Lower lobe of right lung (tissue), 2 donors: ENCODE results near the gene SERP2. TPM values are rescaled to one million over a fixed set of nuclear protein-coding genes. Genes with fewer than 3 reads are reported as not detected.

ENCODE experiments used
- ATAC-seq, 2 donors: fragments of 200-7000 bp; cut with Tn5 transposase; one replicate each; pipeline ENCODE4 v1.9.1; 2020 to 2022; ENCODE audit warnings: mild to moderate bottlenecking in 2 of 2, moderate library complexity in 2 of 2
- DNase-seq: peaks from one replicate; pipeline ENCODE4 v3.0.0-alpha.2; 2020
- H3K27ac ChIP-seq: fragments of 200-600 bp; one replicate; pipeline ENCODE4 v1.8.0; 2022
- H3K27me3 ChIP-seq: fragments of 200-600 bp; one replicate; pipeline ENCODE4 v1.8.0; 2022; ENCODE audit warnings: low read depth
- H3K36me3 ChIP-seq: fragments of 200-600 bp; one replicate; pipeline ENCODE4 v1.8.0; 2022; ENCODE audit warnings: mild to moderate bottlenecking
- H3K4me1 ChIP-seq: fragments of 200-600 bp; one replicate; pipeline ENCODE4 v1.8.0; 2022
- H3K4me3 ChIP-seq: fragments of 200-600 bp; one replicate; pipeline ENCODE4 v1.8.0; 2022; ENCODE audit warnings: mild to moderate bottlenecking
- H3K9me3 ChIP-seq: fragments of 200-600 bp; one replicate; pipeline ENCODE4 v1.8.0; 2022
- intact Hi-C: fragments of 100-400 bp; cut with DNase I; formaldehyde crosslinking; loops from one replicate; pipeline ENCODE4 v1.11.0; 2022
- total RNA-seq: library from RNA; stranded (reverse); fragmentation: NEBNext Ultra II Directional; extraction: Animal tissue kit (Norgen Biotek cat#: 25700); gene quantifications from one replicate; pipeline ENCODE4 v1.2.1, GENCODE V29; 2021
- TF ChIP-seq, protein P1 (sequence below): fragments of 200-600 bp; IDR thresholded peaks from one replicate; pipeline ENCODE4 v1.8.0; 2022; ENCODE audit warnings: antibody characterized with exemption, mild to moderate bottlenecking
- donor health status: DM: no; HTN: yes; CAD: no; lungs with severe emphysema.

Gene SERP2
- total RNA-seq, 1 donor from 2014 or later, result 3.7 TPM

DNA sequence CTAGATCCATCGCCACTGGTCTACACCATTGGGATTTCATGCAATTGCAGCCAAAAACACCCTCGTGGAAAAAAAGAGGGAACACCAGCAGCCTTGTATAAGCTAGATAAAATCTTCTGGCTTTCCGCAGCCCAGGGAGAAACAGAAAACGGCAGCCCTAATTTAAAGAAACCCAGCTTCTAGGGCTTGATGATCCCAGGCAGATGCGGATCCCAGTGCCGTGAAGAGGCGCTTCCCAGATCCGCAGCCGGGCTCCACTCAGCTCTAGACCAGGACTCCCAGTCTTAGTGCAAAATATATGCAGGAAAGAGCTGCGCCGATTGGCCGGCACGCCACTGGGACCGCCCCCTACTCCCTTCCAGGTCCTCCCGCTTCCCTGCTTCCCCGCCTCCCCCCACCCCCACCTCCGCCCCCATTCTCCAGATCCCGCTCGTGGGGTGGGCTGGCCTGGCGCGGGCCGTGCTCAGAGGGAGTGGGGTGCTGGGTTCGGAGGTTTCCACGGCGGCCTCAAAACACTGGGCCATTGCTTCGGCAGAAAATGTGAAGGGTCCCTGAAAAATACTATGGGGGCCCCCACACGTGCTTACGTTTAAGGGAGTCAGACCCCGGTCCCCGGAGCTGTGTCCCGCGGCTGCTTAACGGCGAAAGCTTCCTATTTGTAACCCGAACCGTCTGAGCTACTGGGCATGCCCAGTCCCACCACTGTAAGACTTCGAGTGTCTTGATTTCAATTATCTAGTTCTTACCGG is 63.1 kb downstream of the SERP2 start:
- ATAC-seq, result peak; percentile 91 to 94
- peaks cover 25% of the 10 kb centered on the region for H3K36me3 ChIP-seq
- DNase-seq, result peak; percentile 94
- no peaks in the 10 kb centered on the region for H3K27me3 ChIP-seq
- intact Hi-C loops, result loop anchor here (5.0 to 10.0 kb wide), 2 partner anchors 202 to 384 kb away; no protein-coding TSS in a partner anchor
- peak overlapping the region; percentile 81 for H3K4me3 ChIP-seq
- TF ChIP-seq, protein P1, sequence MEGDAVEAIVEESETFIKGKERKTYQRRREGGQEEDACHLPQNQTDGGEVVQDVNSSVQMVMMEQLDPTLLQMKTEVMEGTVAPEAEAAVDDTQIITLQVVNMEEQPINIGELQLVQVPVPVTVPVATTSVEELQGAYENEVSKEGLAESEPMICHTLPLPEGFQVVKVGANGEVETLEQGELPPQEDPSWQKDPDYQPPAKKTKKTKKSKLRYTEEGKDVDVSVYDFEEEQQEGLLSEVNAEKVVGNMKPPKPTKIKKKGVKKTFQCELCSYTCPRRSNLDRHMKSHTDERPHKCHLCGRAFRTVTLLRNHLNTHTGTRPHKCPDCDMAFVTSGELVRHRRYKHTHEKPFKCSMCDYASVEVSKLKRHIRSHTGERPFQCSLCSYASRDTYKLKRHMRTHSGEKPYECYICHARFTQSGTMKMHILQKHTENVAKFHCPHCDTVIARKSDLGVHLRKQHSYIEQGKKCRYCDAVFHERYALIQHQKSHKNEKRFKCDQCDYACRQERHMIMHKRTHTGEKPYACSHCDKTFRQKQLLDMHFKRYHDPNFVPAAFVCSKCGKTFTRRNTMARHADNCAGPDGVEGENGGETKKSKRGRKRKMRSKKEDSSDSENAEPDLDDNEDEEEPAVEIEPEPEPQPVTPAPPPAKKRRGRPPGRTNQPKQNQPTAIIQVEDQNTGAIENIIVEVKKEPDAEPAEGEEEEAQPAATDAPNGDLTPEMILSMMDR, result no peak
- no peaks in the 10 kb centered on the region for H3K9me3 ChIP-seq
- peak overlapping the region; percentile 94 for H3K27ac ChIP-seq
- peaks cover 25% of the 10 kb centered on the region for H3K4me1 ChIP-seq

DNA sequence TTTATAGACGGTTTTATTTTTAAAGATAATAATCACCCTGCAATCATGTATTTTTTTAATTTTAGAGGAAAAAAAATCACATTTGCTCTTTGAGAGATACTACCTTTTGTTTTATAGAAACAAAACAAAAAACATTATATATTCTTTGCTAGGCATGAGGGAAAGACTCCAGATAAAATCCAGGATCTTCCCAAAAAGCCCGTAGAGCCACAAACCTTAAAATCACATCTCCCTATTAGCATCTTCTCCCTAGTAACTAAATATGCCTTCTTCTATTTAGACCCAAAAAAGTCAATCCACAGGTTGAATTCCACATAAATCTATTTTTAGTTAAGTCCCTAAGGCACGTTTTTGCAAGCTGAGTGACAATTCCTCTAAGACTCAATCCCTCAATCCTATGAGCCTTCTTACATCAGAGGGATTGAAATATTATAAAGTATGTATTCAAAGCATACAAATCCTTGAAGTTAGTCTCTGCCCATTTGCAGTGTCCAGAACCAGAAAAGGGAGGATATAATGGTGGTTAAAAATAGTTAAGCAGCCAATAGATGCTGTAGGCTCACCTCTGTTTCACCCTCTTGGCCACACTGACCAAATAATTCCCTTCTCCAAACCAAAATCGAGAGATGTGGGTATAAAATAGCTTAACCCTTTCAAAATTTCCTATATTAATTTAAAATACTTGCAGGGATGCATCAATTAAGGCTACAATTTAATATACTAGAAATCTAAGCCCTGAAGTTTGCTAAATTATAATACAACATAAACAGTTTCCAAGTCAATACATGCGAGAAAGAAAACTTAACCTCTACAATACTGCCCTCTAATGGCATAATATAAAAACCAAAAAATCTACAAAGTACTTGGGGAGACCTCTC is 64.0 kb downstream of the SERP2 start:
- Histone ChIP-seq H3K9me3 (no peaks in the 10 kb centered on the region), H3K4me1 (peaks cover 25% of the 10 kb centered on the region), H3K36me3 (peaks cover 22% of the 10 kb centered on the region), H3K27ac (peak overlapping the region; percentile 94), H3K4me3 (peak overlapping the region; percentile 81), H3K27me3 (no peaks in the 10 kb centered on the region)
- DNase-seq, result no peak
- TF ChIP-seq, protein P1, result peak; percentile 61
- ATAC-seq, result peak in 1 of 2 donors; percentile 33
- intact Hi-C loops, result loop anchor here (5.0 to 10.0 kb wide), 2 partner anchors 203 to 385 kb away; no protein-coding TSS in a partner anchor

DNA sequence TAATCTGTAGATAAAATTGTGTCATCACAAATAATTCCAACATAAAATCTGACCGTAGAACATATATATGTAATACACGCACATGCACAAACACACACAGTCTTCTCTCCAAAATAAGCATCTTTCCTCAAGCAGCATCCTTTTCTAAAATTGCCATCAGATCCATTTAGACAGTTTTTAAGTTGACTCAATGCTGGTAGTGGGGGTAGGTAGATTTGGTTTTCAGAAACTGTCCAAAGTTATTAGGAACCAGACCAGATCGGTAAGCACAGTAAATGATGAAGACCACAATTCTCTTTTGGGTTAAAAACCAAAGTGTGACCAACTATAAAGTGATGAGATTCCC is 64.6 kb downstream of the SERP2 start:
- Histone ChIP-seq H3K27ac (no peak overlapping the region), H3K4me3 (no peak overlapping the region), H3K9me3 (no peaks in the 10 kb centered on the region), H3K4me1 (peaks cover 25% of the 10 kb centered on the region), H3K27me3 (no peaks in the 10 kb centered on the region), H3K36me3 (peaks cover 16% of the 10 kb centered on the region)
- intact Hi-C loops, result loop anchor here (5.0 to 10.0 kb wide), 2 partner anchors 203 to 386 kb away; no protein-coding TSS in a partner anchor
- no peak for ATAC-seq
- DNase-seq, result no peak
- TF ChIP-seq, protein P1, result no peak

DNA sequence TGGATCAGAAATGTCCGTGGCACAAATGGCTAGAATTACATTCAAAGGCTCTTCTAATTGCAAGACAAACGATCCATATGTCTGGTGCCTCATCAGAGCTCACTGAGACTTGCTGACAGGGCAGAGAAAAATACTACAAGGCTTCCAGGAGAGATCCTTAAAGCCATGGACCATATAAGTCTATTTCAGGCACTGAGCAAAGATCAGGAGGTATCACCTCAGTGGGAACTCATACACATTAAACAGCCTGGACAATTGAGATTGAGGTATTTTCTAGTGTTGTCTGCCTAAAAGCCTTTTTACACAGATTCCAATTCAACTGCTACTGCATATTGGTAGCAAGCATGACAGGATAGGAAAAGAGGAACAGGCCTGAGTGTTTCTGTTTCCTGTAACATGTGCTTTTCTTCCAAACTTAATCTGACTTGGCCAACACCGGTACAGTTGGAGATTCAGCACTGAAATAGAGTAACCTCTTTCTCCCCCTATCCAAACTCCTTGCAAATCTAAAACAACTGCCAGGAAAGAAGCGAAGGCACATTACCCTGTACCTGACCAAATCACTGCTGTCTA is 65.9 kb downstream of the SERP2 start:
- TF ChIP-seq, protein P1, result no peak
- Histone ChIP-seq H3K4me3 (no peak overlapping the region), H3K27me3 (no peaks in the 10 kb centered on the region), H3K36me3 (peaks cover 3% of the 10 kb centered on the region), H3K9me3 (no peaks in the 10 kb centered on the region), H3K27ac (no peak overlapping the region), H3K4me1 (peaks cover 16% of the 10 kb centered on the region)
- intact Hi-C loops, result loop anchor here (5.0 to 10.0 kb wide), 2 partner anchors 205 to 387 kb away; no protein-coding TSS in a partner anchor
- DNase-seq (no peak), ATAC-seq (no peak)

DNA sequence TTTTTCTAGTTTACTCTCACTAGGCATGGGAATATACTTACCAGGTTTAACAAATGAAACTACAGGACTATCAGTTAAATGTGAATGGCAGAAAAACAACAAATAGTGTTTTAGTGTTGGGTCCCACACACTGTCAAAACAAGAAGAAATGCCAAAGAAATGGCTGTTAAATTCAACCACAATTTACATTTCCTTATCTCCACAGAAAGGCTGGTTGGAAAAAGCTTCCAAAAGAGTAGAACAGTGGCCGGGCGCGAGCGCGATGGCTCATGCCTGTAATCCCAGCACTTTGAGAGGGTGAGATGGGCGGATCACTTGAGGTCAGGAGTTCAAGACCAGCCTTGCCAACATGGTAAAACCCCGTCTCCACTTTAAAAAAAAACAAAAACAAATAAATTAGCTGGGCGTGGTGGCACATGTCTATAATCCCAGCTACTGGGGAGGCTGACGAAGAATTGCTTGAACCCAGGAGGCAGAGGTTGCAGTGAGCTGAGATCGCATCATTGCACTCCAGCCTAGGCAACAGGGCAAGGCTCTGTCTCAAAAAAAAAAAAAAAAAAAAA is 66.5 kb downstream of the SERP2 start:
- TF ChIP-seq, protein P1, result no peak
- Histone ChIP-seq H3K36me3 (no peaks in the 10 kb centered on the region), H3K4me3 (no peak overlapping the region), H3K27me3 (no peaks in the 10 kb centered on the region), H3K9me3 (no peaks in the 10 kb centered on the region), H3K4me1 (peaks cover 13% of the 10 kb centered on the region), H3K27ac (no peak overlapping the region)
- no peak for DNase-seq
- ATAC-seq, result no peak
- intact Hi-C loops, result no loop called here
